Subcutaneous adipose tissue (tissue), 4 donors: ENCODE results near the gene COX17. TPM values are rescaled to one million over a fixed set of nuclear protein-coding genes. Genes with fewer than 3 reads are reported as not detected.

Experiments used
- CTCF ChIP-seq: fragments of 450-650 bp; IDR thresholded peaks from one replicate; pipeline ENCODE4 v1.5.1; 2016; ENCODE audit warnings: low read depth, mild to moderate bottlenecking, control low read depth, antibody characterized with exemption, moderate library complexity
- total RNA-seq, 4 donors: library from RNA; depleted of rRNA; stranded (reverse); fragments of >200 nt; gene quantifications; one replicate each; pipeline ENCODE4 v1.1.0, GENCODE V29; 2016

Gene COX17, protein sequence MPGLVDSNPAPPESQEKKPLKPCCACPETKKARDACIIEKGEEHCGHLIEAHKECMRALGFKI
- 10 to 100 TPM; 17.9 to 86.4 (median 23.0) TPM for total RNA-seq

- no peak for TF ChIP-seq CTCF
These were observed at the start of gene COX17 for GRCh38 chr3:119676771-119677640. Gene COX17, minus strand, starts transcription at chr3:119677406. Its CDS starts 96 bp downstream, at chr3:119677310.

DNA sequence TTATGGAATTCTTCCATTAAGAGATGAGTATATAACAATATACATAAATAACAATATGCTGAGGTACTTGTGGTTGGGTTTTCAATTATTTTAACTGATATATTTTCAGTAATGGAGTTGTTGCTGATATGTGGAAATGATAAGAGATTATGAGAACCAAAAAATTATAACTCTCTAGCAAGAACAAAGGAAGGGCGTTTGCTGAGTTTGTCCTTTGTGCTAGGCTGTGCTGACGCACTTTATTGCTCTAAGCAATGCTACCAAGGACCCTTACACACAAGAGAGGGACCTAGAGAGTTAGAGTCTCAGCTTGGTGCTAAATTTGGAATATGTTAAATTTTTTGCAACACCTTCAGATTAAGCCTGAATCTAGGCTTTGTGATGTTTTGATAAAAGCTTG lies 49.7 kb upstream of the COX17 start:
- no peak for TF ChIP-seq CTCF

GRCh38 chr3:119723022-119723421 lies 45.8 kb upstream of the COX17 start:
- TF ChIP-seq CTCF = no peak

- TF ChIP-seq CTCF = no peak
These were observed 40.3 kb upstream of the COX17 start for GRCh38 chr3:119717520-119717919.

DNA sequence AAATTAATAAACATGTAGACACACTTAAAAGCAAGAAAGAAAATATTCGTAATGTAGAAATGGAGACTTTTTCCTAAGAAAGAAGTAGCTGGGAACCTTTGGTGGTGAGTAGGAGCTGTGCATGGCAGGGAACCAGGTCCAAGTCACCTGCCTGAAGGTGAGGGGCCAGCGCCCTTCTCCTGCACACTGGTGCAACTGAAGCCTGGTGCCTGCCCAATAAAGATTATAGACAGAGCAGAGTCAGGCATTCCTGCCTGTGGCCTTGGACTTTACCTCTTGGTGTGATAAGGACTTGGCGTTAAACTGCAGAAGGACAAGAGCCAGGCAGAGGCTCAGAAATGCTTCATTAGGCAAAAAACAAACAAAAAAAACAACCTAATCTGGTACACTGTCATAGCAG lies 39.8 kb upstream of the COX17 start:
- TF ChIP-seq CTCF = no peak

- TF ChIP-seq CTCF = no peak
These were observed 37.9 kb upstream of the COX17 start for GRCh38 chr3:119715105-119715504.

GRCh38 chr3:119703820-119704531 lies 26.8 kb upstream of the COX17 start:
- TF ChIP-seq CTCF = no peak
